Measurements from ENCODE around the gene GUCY1B1.

GUCY1B1 gene

DNA sequence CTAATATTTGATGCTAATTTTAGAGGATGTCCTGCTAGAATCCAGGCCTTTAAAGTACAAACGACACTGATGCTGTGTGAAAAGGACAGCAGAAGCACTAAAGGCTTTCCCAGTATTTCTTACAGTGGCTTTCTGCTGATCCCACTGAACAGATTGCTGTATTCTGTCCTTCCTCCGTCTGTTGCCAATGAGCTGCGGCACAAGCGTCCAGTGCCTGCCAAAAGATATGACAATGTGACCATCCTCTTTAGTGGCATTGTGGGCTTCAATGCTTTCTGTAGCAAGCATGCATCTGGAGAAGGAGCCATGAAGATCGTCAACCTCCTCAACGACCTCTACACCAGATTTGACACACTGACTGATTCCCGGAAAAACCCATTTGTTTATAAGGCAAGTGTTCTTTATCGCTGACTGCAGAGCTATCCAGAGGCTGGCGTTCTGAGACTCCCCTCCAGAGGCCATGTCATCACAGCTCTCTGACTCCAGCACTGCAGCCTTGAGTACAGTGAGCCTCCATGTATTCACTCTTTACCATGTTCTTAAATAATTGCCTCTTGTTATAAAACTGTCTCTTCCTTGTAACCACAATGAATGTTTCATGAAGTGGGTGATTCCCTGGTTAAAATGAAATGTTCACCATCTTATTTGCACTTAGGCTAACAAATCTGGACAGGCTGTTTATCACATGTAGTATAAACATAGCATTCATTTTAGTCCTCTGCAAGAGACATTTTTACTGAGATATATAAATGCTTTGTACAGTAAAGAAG, 43.6 kb downstream of the GUCY1B1 start:
- DNase-seq, result no peak

DNA sequence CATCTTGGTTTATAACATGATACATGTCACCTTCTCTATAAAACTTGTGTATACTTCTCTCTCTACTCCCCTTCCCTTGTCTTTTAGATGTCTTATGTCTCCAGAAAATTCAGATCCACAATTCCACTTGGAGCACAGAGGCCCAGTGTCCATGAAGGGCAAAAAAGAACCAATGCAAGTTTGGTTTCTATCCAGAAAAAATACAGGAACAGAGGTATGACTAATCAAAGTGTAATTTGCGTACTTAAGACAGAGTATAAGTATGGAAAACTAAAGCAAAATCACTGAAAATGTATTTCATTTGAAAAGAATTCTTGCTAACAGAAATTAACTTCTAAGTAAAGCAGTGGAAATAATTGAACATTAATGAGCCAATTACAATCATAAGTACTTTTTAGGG, 46.2 kb downstream of the GUCY1B1 start:
- DNase-seq, result no peak

DNA sequence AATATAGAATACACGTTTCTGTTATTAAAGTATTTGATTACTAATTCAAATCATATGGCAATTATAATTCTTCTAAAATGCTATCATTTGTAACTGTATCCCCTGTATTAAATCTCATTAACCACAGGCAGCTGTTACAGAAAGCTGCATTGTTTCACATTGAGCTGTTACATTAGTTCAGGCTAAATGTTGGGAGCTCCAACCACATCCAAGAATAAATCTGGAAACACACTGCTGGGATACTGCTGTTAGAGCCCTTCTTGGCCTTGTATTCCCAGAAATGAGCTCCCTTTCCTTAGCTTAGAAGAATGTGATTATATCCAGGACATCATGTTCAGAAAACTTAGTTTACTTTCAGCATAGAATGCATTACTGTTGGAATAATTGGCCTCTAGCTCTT, 48.2 kb downstream of the GUCY1B1 start:
- DNase-seq, result no peak

DNA sequence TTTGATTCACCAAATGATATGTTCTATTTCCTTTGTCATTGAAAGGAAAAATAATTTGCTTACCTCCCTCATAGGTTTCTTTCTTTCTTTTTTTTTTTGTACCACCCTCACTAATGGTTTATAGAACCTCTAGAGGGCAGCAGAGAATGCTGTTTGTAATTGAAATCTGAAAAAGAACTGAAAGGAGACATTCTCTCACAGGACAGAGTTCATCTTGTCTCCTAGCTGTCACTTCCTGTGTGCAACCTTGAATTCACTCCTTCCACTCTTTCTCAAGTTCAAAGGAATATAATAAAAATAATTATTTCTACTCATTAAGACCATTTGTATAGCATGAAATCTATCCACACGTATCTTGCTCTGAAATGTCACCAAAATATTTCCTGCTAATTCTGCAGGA, 51.0 kb downstream of the GUCY1B1 start:
- DNase-seq, result no peak

DNA sequence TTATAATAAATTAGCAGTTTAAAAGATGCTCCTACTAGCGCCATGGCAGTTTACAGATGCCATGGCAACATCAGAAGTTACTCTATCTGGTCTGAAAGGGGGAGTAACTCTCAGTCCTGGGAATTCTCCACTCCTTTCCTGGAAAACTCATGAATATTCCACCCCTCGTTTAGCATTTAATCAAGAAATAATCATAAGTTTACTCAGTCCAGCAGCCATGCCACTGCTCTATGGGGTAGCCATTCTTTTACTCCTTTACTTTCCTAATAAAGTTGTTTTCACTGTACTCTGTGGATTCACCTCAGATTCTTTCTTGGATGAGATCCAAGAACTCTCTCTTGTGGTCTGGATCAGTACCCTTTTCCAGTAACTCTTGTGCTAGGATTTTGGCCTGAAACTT, 52.3 kb downstream of the GUCY1B1 start:
- no peak for DNase-seq

DNA sequence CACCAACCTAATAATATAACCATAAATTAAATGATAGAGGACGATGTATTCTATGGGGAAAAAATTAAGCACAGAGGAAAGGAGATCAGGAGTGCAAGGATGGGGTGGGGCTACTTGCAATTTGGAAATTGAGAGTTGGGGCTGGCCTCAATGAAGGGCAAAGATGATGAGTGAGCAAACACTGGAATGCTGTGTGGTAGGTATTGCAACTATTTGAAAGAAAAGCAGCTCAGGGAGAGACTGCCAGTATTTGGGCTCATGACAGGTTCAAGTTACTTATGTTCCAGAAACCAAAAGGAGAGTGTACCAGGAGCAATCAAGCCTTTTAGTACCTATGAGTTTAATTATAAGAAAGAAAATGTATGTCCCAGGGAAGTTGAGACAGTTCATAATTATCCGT, 59.8 kb downstream of the GUCY1B1 start:
- DNase-seq, result no peak

DNA sequence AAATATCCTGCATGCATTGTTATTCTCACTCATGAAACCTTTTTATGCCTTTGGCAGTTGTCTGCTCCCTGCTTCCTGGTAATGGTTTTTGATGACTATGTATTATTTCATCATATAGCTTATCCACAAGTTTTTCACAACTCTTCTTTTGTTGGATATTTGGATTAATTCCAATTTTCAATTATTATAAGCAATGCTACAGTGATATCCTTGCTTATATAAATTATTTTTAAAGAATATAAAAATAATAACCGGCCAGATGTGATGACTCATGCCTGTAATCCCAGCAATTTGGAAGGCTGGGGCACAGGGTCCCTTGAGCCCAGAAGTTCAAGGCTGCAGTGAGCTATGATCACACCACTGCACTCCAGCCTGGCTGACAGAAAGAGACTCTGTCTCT, 60.2 kb downstream of the GUCY1B1 start:
- no peak for DNase-seq

DNA sequence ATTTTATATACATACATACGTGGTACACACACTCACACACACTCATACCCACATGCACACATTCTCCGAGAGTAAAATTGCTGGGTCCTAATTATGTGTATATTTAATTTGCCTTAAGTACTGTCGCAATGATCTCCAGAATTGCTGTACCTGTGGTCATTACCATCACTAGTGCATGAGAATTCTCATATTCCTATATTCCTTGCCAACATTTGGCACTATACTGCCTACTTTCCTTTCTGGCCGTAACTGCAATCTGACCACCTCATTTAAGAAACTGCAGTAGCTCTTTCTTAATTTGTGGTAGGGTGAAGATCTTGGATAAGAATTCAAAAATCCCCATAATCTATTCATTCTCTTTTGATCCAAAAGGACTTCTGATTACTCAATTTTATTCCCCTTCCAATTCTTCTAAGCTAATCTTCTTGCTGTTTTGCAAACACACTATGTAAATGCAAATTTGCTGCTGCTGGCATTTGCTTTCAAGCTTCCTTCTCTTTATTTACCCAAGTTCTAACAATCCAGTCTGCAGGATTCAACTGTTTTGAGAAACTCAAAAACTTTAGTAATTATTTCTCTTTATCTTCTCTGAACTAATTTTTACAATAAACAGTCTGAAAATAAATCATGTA, 62.2 kb downstream of the GUCY1B1 start:
- no peak for DNase-seq

DNA sequence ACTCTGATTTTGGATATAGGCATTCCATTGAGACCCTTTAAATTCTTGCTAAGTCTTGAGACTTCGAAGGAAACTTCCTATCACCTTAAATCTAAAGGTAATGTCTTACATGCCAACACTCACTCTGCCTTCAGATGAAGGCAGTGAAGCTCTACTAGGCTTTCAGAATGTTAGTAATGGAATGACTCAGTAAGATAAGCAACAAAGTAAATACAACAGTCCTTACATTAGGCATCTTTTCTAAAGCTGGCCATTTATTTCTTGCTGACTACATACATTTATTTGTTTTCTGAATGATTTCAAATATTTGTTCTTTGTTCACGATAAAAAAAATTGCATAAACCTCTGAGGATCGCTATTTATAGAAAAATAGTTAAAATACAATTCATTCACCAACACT, 63.8 kb downstream of the GUCY1B1 start:
- DNase-seq, result no peak

DNA sequence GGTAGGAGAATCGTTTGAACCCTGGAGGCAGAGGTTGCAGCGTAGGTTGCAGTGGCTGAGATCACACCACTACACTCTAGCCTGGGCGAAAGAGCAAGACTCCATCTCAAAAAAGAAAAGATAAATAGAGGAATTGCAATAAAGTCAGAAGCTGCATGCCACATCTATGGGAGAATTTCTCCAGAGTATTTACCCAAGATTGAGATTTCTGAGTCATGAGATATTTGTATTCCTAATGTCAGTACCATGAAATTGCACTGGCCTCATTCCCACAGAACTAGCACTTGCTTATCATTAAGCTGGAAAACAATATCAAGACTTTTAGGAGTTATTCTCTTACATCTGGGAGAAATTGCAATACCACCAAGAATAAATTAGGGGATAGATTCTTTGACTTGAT, 69.8 kb downstream of the GUCY1B1 start:
- no peak for DNase-seq

DNA sequence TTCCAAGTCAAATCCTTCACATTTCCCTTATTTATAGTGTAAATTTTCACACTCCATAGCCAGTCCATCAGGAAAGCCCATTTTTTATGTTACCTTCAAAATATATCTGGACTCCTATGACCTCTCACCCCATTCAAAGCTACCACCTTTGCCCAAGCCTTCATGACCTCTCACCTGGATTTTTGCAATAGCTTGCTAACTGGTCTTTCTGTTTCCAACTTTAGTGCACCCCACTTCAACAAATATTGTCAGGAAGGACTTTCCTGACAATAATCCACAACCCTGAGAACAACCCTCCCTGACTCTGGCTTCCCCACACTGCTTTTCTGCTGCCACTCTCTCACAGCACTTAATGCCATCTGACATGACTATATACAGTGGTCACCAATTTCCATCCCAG, 73.8 kb downstream of the GUCY1B1 start:
- no peak for DNase-seq

DNA sequence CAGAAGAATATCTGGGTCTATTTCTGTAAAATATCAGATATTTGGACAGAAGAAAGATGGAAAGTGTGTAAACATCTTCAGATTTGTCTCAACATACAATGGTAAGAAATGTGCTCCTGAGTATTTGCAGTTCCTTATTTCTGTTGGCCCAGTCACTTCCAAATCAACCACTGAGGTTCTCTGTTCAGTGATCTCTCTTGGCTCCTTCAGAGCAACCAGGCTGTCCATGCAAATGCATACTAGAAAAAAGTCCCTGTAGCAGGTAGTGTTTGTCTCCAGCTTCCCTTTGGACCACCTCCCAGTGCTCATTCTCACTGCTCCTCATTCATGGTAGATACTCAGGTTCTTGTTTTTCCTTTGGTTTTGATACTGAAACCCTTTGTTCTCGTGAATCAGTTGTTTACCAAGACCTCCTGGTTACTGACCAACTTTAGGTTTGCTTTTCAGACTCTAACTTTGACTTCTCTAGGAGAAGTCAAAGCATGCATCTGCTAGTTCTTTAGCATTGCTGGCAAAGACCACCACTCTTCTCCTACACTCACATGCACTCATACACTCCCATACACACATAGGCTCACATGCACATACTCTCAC, 78.5 kb downstream of the GUCY1B1 start:
- DNase-seq, result no peak

DNA sequence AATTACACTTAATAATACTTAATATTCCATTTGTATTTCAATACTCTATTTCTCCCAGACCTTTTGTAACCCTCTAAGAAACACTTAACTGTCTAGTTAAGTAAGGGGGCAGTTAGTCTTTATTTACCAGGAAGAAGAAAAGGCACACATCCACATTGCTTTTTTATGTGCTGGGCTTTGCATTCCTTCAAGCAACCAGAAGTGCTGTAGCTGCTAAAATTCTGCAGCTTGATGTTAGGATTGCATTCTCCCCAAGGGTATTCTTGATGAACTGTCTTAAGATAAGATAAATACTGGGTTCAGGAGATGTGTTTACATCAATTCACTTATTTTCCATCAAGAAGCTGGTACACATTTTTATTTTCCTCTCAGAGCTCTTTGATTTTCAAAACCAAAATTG, 83.3 kb downstream of the GUCY1B1 start:
- DNase-seq, result no peak

DNA sequence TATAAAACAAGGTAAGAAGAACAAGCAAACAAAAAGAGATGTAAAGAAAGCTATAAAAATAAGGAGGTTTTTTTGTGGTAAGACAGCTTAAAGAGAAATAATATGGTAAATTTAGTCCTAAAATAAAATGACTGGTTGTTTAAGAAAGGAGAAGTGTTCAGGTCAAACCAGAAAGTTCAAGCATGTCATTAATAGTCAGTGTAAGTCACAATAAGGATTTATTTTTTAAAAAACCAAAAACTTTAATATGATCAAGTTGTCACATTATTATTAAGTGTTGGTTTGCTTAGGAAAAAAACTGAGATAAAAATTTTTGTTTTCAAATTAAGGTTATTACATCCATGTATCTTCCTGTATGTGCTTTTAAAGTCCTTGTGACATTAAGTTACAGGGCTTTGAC, 88.1 kb downstream of the GUCY1B1 start:
- DNase-seq, result no peak

DNA sequence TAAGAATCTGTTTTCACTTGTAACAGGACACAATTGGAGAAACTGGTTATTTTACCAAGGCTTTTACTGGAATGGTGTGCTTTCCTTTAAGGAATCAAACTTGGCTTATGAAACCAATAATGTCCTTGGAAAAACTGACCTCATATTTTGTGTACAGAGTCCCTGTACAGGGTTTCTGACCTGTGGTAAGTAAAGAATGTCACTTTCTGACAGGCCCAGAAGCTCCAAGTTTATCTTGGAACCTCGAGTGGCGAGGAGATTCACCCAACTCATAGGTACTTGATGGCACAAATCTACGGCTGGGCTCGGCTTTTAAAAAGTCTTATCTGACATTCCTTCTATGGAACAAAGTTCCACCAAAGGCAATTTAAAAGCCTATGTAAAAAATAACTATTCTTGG, 90.2 kb downstream of the GUCY1B1 start:
- no peak for DNase-seq

DNA sequence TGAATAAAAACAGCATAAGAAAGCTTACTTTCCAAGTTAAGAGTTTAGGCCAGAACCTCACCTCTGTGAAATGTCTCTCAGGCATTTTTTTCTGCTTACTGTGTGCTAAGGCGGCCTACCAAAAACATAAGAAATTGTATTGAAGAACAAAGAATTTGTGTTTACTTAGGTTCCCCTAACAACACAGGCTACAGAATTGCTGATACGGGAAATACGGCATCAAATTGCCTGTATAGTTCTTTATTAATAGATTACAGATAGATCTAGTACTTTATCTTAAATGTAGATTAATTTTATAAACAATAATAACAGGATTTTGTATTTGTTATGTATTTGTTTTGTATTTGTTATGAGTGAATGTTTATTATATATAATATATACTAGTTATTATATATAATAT, 94.4 kb downstream of the GUCY1B1 start:
- no peak for DNase-seq

DNA sequence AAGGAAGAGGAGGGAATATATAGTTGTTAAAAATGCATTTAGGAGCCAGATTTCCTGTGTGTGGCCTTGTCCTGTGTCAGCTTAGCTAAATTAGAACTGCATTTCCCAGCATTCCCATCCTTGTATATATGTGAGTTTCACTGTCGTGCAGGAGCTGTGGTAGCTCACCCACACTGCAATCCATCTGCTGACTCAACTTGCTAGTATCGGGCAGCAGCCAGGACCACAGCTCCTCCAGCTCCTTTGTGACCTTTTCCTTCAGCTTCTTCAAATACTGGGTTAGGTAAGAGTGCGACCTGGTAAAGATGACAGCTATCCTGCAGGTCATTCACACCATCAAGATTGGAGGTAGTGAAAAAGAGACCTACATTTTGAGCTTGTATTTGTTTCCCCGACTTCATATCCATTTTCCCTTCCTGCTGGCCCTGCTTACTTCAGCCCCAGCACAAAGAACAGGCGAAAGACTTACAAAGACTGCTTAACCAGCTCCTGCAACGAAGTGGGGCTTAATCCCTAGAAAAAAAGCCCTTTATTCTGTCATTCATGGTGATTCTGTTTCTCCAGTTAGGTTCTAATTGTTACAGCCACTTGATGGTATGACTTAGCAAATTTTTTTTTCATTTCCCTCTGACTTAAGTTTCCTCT, 95.9 kb downstream of the GUCY1B1 start:
- DNase-seq, result no peak

DNA sequence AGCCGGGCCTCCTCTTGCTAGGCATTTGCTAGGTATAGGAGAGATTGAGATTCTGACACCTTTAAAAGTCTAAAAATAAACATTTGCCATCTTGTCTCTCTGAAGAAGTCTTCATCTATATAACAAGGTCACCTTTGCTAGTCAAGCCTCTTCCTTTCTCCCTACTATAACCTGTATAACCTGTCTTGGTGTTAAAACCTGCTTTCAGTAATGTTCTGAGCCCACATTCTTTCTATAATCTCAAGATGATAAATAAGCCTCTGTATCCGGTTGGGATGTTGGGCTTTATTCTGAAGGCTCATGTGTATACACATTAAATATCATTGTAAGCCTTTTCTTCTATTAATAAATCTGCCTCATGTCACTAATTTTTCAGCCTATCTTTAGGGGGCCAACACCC, 97.1 kb downstream of the GUCY1B1 start:
- no peak for DNase-seq
